NCI-H2171 treated with DMSO at 0.1 percent for 48 hours (cell line): ENCODE data around the gene CFAP92.

Experiments used
- DNase-seq: peaks from one replicate; lab custom pipeline; 2025; lab: John Stamatoyannopoulos, UW

CFAP92 gene, protein sequence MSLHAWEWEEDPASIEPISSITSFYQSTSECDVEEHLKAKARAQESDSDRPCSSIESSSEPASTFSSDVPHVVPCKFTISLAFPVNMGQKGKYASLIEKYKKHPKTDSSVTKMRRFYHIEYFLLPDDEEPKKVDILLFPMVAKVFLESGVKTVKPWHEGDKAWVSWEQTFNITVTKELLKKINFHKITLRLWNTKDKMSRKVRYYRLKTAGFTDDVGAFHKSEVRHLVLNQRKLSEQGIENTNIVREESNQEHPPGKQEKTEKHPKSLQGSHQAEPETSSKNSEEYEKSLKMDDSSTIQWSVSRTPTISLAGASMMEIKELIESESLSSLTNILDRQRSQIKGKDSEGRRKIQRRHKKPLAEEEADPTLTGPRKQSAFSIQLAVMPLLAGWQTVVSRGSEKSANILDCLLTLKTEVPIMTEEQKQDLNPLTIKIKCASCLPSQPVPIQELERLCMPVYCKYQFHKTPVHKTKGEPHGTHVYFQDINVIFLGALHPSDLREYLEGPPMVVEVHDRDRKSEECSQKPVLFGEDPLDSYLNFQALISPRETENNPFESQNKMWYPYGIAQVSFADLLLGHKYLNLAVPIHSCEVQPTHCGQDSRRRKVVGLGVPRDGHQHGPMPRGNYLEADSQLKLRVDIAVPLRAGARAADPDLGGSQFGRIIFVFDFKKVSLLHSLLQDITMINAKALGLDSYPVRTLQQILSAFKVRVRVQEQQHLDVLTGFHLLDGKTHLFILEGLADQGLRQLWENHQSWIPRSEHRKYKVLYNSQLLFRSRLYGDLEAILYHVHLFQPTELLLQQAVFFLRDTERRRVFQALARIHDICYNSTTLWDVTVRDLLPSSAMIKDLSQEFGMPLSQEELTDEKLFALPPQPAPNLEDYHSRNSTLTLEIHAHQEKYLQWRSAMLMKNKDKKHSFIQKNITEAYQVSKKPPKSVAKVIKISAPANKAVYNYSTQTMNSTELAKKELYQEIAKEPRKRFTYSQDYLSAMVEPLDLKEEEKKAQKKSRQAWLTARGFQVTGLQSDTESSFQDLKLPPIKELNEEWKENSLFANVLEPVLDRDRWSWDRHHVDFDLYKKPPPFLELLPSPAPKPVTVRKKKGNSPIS

DNA sequence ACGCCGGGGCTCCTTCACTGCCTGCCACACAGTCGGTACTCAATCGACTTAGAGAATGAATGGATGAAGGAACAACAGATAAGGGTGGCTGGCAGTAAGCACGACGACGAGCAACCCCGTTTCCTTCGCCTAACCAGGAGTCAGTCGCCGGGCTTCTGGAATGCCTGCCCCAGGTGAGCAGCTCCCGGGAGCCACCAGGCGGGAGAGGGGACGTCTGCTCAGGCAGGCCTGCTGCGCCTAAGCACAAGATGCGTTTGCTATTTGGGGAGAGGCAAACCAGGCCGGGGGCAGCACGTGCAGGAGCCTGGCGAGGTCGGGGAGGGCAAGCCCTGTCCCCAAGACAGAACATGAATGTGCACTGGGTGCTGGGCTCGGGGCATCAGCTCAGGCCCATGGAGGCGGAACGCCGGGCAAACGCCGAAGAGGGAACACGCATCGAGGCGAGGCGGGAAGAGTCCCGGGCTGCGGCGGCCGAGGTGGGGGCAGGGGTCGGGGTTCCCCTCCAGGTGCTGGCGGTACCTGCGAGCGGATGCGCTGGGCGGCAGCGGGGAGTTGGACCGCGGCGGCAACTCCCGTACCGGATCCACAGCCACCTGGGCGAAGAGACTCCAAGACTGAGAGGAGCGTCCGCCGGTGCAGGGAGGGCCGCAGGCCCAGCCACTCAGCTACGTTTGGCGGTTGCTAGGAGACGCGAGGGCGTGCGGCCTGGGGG lies at the start of gene CFAP92:
CFAP92 (minus strand) TSS at position 616 of the 712 bp plus-strand sequence. CDS start 772 bp downstream, outside the sequence.
- DNase-seq: peak; percentile 87

DNA sequence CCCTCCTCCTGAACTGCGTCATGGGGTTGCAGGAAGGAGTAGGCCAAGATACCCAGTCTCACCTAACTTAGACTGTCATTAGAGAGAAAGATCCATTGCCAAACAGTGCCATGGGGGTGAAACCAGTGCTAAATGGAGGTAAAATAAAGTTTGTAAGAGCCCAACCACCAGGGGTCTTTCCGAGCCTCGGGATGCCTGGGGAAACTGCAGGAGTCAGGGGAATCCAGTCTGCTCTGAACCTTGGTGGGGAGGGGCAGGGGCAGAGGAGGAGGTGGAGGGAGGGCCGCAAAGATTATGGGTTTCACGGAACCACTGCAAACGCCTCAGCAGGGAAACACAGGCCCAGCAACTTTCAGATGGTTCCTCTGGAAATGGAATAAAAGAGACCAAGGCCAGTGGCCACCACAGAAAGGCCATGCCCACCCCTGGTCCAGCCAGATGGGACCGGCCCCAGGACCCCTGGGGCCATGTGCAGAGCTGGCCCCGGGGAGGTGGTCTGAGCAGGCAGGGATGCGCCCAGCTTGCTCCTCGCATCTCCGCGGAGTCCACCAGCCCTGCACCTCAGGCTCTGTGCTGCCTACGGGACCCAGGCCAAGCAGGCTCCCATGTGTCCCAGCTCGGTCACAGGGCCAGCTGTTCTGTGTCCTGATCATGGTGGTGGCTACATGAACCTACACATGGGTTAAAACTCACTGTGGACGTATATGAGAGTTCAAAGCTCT lies 46.9 kb upstream of the CFAP92 start:
- DNase-seq: no peak

DNA sequence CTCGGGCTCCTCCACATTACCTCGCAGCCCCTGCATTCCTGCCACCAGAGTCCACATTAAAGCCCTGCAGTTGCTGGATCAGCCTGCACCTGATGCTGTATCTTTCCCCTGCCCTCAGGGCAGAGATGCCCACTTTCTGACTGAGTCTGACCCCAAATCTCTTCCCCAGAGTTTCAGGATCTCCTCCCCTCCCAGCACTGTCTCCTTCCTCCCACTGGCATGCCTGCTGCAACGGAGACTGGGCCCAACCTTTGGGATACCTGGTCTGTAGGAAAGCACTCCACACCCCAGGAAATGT lies 46.1 kb upstream of the CFAP92 start:
- no peak for DNase-seq

DNA sequence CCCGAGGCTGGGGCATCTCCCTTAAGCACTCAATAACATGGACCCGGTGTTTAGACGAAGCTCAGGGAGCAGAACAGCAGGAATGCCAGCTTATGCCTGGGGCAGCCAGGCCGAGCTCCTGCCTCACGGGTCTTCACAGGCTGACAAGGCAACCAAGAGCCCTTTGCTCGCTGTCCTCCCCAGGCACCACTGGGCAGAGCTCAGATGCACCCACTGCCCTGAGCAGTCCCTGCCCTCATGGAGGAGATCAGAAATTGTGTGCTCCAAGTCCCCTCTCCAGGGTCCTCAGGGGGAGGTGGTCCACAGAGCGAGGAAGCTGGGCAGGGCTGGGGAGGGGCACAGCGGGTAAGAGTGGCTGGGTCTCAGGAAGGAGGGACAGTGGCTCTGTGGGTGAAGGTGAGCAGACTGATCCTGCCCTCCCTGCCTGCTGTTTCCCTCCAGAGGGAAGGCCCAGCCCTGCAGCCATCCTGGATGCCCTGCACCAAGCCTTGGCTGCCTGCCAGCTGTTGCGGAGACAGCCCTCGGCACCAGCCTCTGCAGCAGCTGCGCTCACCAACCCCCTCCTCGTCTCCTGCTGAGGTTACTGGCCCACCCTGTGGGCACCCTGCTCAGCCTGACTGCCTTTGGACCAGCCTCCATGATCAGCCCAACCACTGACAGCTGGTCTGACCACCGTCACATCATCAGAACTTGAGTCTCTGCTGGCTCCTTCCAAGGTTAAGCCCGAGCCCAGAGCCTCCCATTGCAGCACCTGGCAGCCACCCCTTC lies 45.6 kb upstream of the CFAP92 start:
- DNase-seq: peak; percentile 85

DNA sequence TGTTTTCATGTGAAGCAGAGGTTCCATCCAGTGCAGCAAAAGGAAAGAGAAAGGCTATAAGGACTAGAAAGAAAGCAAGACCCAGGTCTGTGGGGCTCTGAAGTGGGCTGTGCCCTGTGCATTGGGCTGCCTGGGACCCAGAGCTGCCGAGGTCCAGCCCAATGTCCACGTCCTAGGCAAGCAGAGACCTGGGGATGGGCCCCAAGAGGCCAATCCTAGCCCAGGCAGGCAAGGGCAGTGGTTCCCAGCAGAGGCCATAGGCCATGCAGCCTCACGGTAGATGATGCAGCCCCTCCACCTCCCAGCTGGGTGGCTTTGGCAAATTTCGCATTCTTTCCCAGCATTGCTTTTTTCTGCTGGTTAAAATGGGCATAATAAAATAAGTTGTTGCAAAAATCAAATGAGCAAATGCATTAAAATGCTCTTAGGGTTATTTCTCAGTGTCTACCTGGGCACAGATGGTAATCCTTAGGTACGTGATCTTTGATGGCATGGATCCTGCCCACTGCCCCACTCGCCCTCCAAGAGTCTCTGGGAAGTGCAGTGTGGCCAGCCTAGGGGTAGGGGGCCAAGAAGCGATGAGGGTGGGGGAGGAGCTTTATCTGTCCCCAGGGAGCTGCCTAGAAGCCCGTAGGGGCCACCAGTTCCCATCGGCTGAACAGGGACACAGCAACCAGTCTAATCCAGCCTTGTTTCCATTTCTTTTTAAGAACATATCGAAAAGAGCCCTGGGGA lies 44.4 kb upstream of the CFAP92 start:
- DNase-seq: no peak

DNA sequence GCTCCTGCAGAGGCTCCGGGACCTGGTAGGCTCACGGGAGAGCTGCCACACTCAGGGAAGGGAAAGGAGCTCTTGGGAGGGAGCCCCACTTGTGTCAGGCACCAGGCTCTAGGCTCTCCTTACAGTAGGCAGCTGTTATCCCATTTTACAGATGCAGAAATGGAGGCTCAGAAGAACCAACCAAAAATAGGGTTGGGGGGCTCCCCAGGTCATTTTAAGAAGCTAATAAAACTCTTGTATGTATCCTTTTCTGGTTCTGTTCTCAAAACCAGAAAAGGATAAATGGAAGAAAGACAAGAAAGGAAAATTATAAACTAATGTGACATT lies 43.2 kb upstream of the CFAP92 start:
- DNase-seq: no peak

DNA sequence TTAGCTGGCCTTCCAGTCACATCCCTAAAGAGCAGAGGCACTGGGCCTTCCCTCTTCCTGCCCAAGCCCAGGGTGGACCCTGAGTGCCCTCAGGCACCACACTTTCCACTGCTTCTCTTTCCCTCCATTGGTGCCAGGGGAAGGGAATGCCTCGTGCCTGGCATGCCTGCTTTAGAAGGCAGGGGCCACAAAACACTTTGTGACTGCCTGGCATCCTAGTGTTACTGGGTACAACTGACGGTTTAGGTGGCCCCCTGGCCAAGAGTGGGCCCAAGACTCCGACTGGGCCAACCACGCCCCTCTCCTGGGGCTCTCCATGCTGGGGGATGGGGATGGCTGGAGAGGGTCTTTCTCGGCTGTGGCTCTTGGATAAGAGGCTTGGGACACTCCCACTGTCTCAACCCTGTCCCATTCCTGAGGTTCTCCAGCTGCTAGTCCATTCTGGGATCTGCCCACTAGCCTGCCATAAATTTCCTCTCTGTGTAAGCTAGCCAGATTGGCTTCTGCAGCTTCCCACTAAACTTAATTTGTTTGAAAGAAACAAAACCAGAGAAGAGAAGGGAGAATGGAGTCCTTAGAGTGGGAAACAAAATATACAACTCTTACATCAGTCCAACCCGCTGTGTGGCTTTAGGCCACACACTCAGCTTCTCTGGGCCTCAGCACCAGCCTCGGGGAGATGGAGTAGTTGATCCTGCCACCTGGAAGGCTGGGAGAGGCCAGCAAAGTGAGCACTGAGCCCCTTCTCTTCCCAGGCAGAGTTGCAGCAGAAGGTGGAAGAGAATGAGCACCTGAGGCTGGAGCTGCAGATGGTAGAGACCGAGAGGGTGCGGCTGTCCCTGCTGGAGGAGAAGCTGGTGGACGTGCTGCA lies 42.6 kb upstream of the CFAP92 start:
- DNase-seq: no peak

DNA sequence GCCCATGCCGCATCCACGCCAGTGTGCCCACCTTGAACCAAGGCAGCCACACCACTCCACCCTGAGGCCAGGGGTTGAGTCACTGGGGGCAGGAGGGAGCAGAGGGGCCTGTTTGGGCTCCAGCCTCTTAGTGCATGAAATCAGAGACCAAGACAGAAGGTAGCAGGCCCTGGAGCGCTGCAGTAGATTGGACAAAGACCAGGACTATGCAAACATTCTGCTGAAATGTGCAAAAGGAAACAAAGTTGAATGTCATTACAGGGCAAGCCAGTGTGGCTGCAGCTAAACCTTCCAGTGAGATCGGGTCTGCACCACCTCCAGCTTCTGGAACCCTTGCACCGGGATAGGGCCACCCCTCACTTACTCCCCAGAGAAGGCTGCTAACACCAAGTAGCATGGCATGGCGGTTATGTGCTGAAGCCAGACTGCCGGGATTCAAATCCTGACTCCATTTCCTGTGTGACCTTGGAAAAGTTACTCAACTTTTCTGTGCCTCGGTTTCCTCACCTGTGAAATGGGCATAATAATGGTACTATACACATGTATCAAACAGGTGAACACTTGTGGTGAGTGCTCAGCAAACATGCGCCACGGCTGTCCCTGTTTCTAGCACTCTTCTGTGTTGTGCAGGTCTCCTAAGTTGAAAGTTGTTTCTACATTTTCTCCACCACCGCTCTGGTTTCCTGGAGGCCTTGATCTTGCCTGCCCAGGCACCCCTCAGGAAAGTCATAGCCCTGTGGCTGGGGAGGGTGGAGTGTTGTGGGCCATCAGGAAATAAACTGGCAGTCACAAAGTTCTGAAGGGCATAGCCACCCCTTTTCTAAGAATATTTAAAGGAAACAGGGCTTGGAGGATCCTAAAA lies 41.7 kb upstream of the CFAP92 start:
- DNase-seq: no peak

DNA sequence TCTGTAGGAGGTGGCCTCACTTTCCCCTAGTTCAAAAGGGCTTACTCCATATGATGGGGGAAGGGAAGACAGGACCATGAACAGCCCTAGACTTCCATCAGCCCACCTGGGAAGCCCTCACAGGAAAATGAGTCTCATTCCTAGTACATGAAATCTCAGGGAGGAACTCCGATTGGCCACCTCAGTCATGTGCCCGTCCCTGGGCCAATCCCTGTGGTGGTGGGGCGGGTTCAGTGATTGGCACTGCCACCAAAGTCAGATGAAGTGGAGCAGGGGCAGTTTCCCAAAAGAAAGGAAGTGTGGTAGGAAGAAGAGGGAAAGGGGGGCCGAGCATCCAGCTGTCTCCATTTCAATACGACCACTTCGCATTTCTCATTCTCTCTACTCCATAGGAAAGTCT lies 40.8 kb upstream of the CFAP92 start:
- DNase-seq: no peak

DNA sequence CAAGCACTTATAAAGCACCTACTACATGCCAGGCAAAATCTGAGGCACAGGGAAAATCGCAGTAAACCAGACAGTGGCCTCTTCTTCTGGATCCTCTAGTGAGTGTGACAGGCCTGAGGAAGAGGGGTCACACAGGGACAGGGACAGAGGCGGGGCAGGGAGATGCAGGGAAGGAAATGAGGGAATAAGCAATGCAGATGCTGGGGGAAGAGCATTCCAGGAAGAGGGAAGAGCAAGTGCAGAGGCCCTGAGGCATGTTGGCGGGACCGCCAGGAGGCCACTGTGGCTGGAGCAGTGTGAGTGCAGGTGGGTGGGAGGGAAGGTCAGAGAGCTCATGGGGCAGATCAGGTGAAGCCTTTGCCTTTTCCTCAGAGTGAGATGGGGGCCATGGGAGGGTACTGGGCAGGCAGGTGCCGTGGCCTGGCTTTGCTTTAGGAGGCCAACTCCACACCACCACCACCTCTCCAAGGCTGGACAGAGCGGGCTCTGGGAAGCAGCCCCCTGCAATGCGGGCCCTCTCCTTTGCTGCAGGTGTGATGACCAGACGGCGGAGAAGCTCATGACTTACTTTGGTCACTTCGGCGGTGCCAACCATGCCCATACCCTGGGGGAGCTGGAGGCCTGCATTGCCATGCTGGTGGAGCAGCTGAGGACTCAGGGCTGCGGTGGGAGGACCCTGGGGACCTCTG lies 39.9 kb upstream of the CFAP92 start:
- no peak for DNase-seq

DNA sequence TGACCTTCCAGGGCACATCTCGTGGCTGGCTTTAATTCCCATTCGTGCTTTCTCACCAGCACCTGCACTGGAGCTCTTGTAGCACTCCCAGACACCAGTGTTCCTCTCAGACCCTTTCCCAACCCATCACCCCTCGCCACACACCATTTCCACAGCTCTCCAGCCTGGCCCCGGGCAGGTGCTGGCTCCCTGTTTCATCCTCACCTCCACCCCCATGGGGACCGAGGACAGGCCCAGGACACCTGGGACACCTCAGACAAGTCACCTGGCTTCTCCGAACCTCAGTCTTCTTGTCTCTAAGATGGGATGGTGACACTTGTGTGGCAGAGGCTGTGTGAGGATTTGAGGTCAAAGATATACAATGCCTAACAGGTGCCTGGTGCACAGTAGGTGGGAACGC lies 39.3 kb upstream of the CFAP92 start:
- DNase-seq: no peak

DNA sequence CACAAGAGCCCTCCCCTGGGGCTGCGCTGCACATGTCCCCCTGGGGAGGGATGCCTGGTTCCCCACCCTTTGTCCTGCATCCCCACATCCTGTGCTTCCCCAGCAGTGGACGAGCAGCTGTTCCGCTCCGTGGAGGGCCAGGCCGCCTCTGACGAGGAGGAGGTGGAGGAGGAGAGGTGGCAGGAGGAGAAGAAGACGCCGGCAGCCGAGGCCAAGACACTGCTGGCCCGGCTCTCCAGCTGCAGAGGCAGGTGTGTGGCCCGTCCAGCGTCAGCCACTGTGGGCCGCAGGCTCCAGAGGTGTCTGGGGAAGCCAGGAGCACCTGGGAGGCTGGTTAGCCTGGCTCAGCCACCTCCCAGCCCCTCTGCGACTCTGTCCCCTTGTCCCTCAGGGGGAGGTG lies 38.8 kb upstream of the CFAP92 start:
- DNase-seq: no peak

DNA sequence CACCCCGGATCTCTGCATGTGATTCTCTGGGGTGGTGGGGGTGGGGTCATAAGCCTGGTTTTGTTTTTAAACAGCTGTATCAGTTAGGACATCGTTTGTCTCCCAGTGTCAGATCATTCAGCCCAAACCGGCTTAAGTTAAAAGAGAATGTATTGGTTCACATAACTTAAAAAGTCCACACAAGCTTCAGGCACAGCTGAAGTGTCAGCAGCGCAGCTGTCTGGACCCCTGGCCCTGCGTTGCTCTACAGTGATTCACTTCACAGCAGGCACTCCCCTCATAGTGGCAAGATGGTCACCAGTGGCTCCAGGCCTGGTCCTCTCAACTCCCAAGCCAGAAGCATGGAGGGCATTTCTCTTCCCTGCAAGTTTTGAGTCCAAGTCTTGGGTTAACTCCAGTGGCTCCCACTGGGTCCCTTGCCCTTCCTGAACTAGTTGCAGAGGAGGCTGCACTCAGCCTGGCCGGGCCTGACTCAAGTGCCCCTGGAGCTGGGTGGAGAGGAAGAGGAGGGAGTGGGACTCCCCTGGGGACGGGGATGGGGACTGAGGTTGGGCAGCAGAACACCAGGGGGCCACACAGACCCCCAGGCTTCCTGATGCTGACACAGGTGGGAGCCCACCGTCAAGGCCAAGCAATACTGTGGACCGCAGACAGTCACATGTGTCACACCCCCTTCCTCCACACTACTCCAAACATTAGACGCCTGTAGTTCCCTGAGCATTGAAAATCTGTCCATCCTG lies 37.8 kb upstream of the CFAP92 start:
- DNase-seq: no peak

DNA sequence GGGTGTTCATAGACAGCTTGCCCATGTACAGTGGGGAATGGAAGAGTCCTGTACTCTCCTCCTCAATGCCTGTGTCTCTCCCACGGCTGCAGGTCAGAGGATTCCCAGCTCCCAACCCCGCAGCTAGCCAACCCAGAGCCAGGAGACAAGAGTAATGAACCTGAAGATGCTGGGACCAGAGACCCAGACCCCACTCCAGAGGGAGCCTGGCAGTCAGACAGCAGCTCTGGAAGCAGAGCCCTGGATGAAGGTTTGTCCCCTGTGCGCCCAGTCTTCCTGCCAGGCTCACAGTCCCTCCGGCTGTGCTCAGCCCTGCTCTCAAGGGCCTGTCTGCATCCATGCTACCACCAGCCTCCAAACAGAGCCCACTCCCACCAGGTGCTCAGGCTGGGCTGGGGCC lies 36.7 kb upstream of the CFAP92 start:
- no peak for DNase-seq

DNA sequence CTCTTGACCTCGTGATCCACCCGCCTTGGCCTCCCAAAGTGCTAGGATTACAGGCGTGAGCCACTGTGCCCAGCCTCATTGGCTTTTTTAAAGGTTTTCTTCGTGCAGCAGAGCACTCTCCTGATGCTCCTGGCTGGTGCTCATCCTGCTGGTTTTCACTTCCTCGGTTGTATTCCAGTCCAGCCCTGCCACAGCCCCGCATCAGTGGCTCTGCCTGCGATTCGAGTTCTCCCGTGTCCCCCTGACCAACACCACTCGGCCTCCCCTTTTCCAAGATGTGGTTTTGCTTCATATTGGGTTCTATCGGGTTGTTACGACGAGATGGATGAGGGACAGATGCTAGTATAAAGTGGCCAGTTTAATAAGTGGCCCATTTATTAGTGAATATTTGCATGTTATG lies 35.0 kb upstream of the CFAP92 start:
- DNase-seq: no peak

DNA sequence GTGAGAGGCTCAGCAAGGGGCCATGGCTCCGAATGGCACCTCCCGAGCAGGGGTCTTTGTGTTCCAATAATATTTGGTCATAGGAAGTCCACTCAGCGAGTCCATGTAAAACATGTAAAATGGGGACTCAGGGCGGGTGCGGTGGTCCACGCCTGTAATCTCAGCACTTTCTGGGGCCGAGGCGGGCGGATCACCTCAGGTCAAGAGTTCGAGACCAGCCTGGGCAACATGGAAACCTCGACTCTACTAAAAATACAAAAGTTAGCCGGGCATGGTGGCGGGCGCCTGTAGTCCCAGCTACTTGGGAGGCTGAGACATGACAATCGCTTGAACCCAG lies 33.6 kb upstream of the CFAP92 start:
- no peak for DNase-seq
